Stimulated activated naive CD8-positive, alpha-beta T cell treated with anti-CD3 and anti-CD28 coated beads, Interleukin-15, amount 100 ng/mL, for 72 hours (primary cell): Measurements from ENCODE around the gene CFAP119.
A peak's percentile ranks its signal among the peaks of the same experiment; 100 is the strongest.

Experiments
- ATAC-seq: fragments of 150-1000 bp; cut with Tn5 transposase; 2 replicates; pipeline ENCODE4 v1.10.0; 2021; ENCODE audit warnings: mild to moderate bottlenecking, moderate library complexity
- DNase-seq, 2 donors: peaks; one replicate each; pipeline ENCODE4 v3.0.0; 2021 to 2022
- H3K27ac Mint-ChIP-seq, 2 donors: one replicate each; pipeline ENCODE4 v1.8.0; 2022; ENCODE audit warnings: mild to moderate bottlenecking in 2 of 2, mixed read lengths in 2 of 2, moderate library complexity in 2 of 2
- H3K27me3 Mint-ChIP-seq: one replicate; pipeline ENCODE4 v1.8.0; 2022; ENCODE audit warnings: mixed read lengths
- H3K4me1 Mint-ChIP-seq: one replicate; pipeline ENCODE4 v1.8.0; 2022; ENCODE audit warnings: mild to moderate bottlenecking, mixed read lengths
- H3K4me3 Mint-ChIP-seq, 2 donors: one replicate each; pipeline ENCODE4 v1.8.0; 2022; ENCODE audit warnings: mild to moderate bottlenecking in 2 of 2, mixed read lengths in 2 of 2, moderate library complexity in 1 of 2
- H3K9me3 Mint-ChIP-seq, 2 donors: one replicate each; pipeline ENCODE4 v1.8.0; 2022; ENCODE audit warnings: mixed read lengths in 2 of 2

CFAP119 gene

GRCh38 chr16:30757316-30757715 lies 4.5 kb downstream of the CFAP119 start:
- Mint-ChIP-seq H3K9me3 (no peaks in the 10 kb centered on the region), H3K4me1 (peaks cover 13% of the 10 kb centered on the region), H3K27ac (peak overlapping the region in 1 of 2 donors; percentile 38), H3K27me3 (no peaks in the 10 kb centered on the region), H3K4me3 (no peak overlapping the region)
- no peak for DNase-seq
- no peak for ATAC-seq

- no peak for DNase-seq
- H3K4me1 Mint-ChIP-seq, result peaks cover 13% of the 10 kb centered on the region
- H3K27ac Mint-ChIP-seq, result no peak overlapping the region
- H3K9me3 Mint-ChIP-seq, result no peaks in the 10 kb centered on the region
- no peak overlapping the region for H3K4me3 Mint-ChIP-seq
- no peak for ATAC-seq
- no peaks in the 10 kb centered on the region for H3K27me3 Mint-ChIP-seq
Observed at GRCh38 chr16:30756781-30757100, 5.1 kb downstream of the CFAP119 start.

- Mint-ChIP-seq H3K4me1 (peaks cover 11% of the 10 kb centered on the region), H3K27me3 (no peaks in the 10 kb centered on the region), H3K27ac (no peak overlapping the region), H3K4me3 (no peak overlapping the region), H3K9me3 (no peaks in the 10 kb centered on the region)
- no peak for DNase-seq
- peak; percentile 17 for ATAC-seq
Observed at GRCh38 chr16:30755955-30756780, 5.7 kb downstream of the CFAP119 start.

- ATAC-seq, result no peak
- H3K27me3 Mint-ChIP-seq, result no peaks in the 10 kb centered on the region
- no peak for DNase-seq
- H3K9me3 Mint-ChIP-seq, result no peaks in the 10 kb centered on the region
- peaks cover 20% of the 10 kb centered on the region for H3K4me1 Mint-ChIP-seq
- no peak overlapping the region for H3K27ac Mint-ChIP-seq
- no peak overlapping the region for H3K4me3 Mint-ChIP-seq
Observed at GRCh38 chr16:30753596-30753995, 8.3 kb downstream of the CFAP119 start.

- H3K4me3 Mint-ChIP-seq, result no peak overlapping the region
- no peaks in the 10 kb centered on the region for H3K9me3 Mint-ChIP-seq
Observed at GRCh38 chr16:30750876-30751465, 10.9 kb downstream of the CFAP119 start.

GRCh38 chr16:30750201-30750600 lies 11.7 kb downstream of the CFAP119 start:
- H3K9me3 Mint-ChIP-seq, result no peaks in the 10 kb centered on the region
- no peaks in the 10 kb centered on the region for H3K27me3 Mint-ChIP-seq
- DNase-seq (no peak), ATAC-seq (no peak)
- peaks cover 35% of the 10 kb centered on the region for H3K4me1 Mint-ChIP-seq
- H3K4me3 Mint-ChIP-seq, result no peak overlapping the region
- no peak overlapping the region for H3K27ac Mint-ChIP-seq

More at GRCh38 chr16:30750876-30751465, 10.9 kb downstream of the CFAP119 start:
- no peaks in the 10 kb centered on the region for H3K27me3 Mint-ChIP-seq
- ATAC-seq (no peak), DNase-seq (no peak)
- H3K27ac Mint-ChIP-seq, result no peak overlapping the region
- H3K4me1 Mint-ChIP-seq, result peaks cover 35% of the 10 kb centered on the region

- H3K9me3 Mint-ChIP-seq, result no peaks in the 10 kb centered on the region
- H3K4me1 Mint-ChIP-seq, result peaks cover 35% of the 10 kb centered on the region
- DNase-seq, result no peak
- H3K27me3 Mint-ChIP-seq, result no peaks in the 10 kb centered on the region
- H3K27ac Mint-ChIP-seq, result peak overlapping the region; percentile 87 to 97
- peak; percentile 45 for ATAC-seq
- peak overlapping the region; percentile 97 to 98 for H3K4me3 Mint-ChIP-seq
Observed at GRCh38 chr16:30748634-30749445, 13.0 kb downstream of the CFAP119 start.

- H3K27ac Mint-ChIP-seq, result peak within 1 kb of the TSS; percentile 95 to 97
- no peaks in the 10 kb centered on the region for H3K9me3 Mint-ChIP-seq
- ATAC-seq, result peak; percentile 98
- peaks cover 35% of the 10 kb centered on the region for H3K4me1 Mint-ChIP-seq
- DNase-seq, result peak; percentile 97 to 98
- H3K4me3 Mint-ChIP-seq, result peak within 1 kb of the TSS; percentile 97 to 98
- no peaks in the 10 kb centered on the region for H3K27me3 Mint-ChIP-seq
Observed at GRCh38 chr16:30747799-30748633, 13.8 kb downstream of the CFAP119 start, which contains the start of gene PHKG2. Gene PHKG2 (plus strand): TSS chr16:30748425. CDS start chr16:30748821, 396 bp downstream.

- H3K9me3 Mint-ChIP-seq, result no peaks in the 10 kb centered on the region
Observed at GRCh38 chr16:30747331-30747730, 14.5 kb downstream of the CFAP119 start.

GRCh38 chr16:30746638-30747175 lies 15.2 kb downstream of the CFAP119 start:
- DNase-seq (no peak), ATAC-seq (no peak)
- Mint-ChIP-seq H3K27ac (no peak overlapping the region), H3K27me3 (no peaks in the 10 kb centered on the region), H3K4me1 (peaks cover 35% of the 10 kb centered on the region), H3K9me3 (no peaks in the 10 kb centered on the region), H3K4me3 (no peak overlapping the region)

More at GRCh38 chr16:30747331-30747730, 14.5 kb downstream of the CFAP119 start:
- DNase-seq (no peak), ATAC-seq (no peak)
- Mint-ChIP-seq H3K4me3 (peak overlapping the region; percentile 97 to 98), H3K27ac (peak overlapping the region; percentile 64 to 97), H3K27me3 (no peaks in the 10 kb centered on the region), H3K4me1 (peaks cover 35% of the 10 kb centered on the region)

- no peak overlapping the region for H3K4me3 Mint-ChIP-seq
- H3K9me3 Mint-ChIP-seq, result no peaks in the 10 kb centered on the region
- ATAC-seq (no peak), DNase-seq (no peak)
- no peaks in the 10 kb centered on the region for H3K27me3 Mint-ChIP-seq
- H3K27ac Mint-ChIP-seq, result peak overlapping the region in 1 of 2 donors; percentile 2
- peaks cover 39% of the 10 kb centered on the region for H3K4me1 Mint-ChIP-seq
Observed at GRCh38 chr16:30745082-30745481, 16.8 kb downstream of the CFAP119 start.

- peaks cover 30% of the 10 kb centered on the region for H3K4me1 Mint-ChIP-seq
- no peak overlapping the region for H3K4me3 Mint-ChIP-seq
- no peaks in the 10 kb centered on the region for H3K9me3 Mint-ChIP-seq
- H3K27me3 Mint-ChIP-seq, result no peaks in the 10 kb centered on the region
- H3K27ac Mint-ChIP-seq, result peak overlapping the region in 1 of 2 donors; percentile 28
- DNase-seq, result no peak
- no peak for ATAC-seq
Observed at GRCh38 chr16:30744183-30744582, 17.7 kb downstream of the CFAP119 start.

- DNase-seq (no peak), ATAC-seq (no peak)
- no peak overlapping the region for H3K4me3 Mint-ChIP-seq
- no peaks in the 10 kb centered on the region for H3K9me3 Mint-ChIP-seq
- no peak overlapping the region for H3K27ac Mint-ChIP-seq
- no peaks in the 10 kb centered on the region for H3K27me3 Mint-ChIP-seq
- peaks cover 26% of the 10 kb centered on the region for H3K4me1 Mint-ChIP-seq
Observed at GRCh38 chr16:30743716-30744115, 18.1 kb downstream of the CFAP119 start.

- DNase-seq (no peak), ATAC-seq (no peak)
- Mint-ChIP-seq H3K4me1 (peaks cover 9% of the 10 kb centered on the region), H3K27me3 (no peaks in the 10 kb centered on the region), H3K4me3 (no peak overlapping the region), H3K9me3 (no peaks in the 10 kb centered on the region), H3K27ac (peak overlapping the region in 1 of 2 donors; percentile 87)
Observed at GRCh38 chr16:30741461-30741914, 20.4 kb downstream of the CFAP119 start.
